Measurements from ENCODE around the gene SCN5A.

SCN5A gene

GRCh38 chr3:38541806-38542205, 107.7 kb downstream of the SCN5A start:
- peak; percentile 13 for DNase-seq (ENCODE audit: low read depth)

GRCh38 chr3:38538773-38539353, 110.6 kb downstream of the SCN5A start:
- no peak for DNase-seq (ENCODE audit: low read depth)

GRCh38 chr3:38536671-38537070, 112.8 kb downstream of the SCN5A start:
- no peak for DNase-seq (ENCODE audit: low read depth)

- DNase-seq (ENCODE audit: low read depth): no peak
Observed at GRCh38 chr3:38534604-38535003, 114.9 kb downstream of the SCN5A start.

- DNase-seq (ENCODE audit: low read depth): no peak
Observed at GRCh38 chr3:38534180-38534579, 115.3 kb downstream of the SCN5A start.

GRCh38 chr3:38533285-38533976, 116.1 kb downstream of the SCN5A start:
- DNase-seq (ENCODE audit: low read depth): no peak

- no peak for DNase-seq (ENCODE audit: low read depth)
Observed at GRCh38 chr3:38532529-38532928, 117.0 kb downstream of the SCN5A start.

- DNase-seq (ENCODE audit: low read depth): no peak
Observed at GRCh38 chr3:38528457-38528856, 121.0 kb downstream of the SCN5A start.

GRCh38 chr3:38526792-38527191, 122.7 kb downstream of the SCN5A start:
- no peak for DNase-seq (ENCODE audit: low read depth)

GRCh38 chr3:38524141-38524739, 125.2 kb downstream of the SCN5A start:
- no peak for DNase-seq (ENCODE audit: low read depth)

- no peak for DNase-seq (ENCODE audit: low read depth)
Observed at GRCh38 chr3:38522002-38522401, 127.5 kb downstream of the SCN5A start.

- DNase-seq (ENCODE audit: low read depth): peak; percentile 29
Observed at GRCh38 chr3:38521391-38521987, 128.0 kb downstream of the SCN5A start.

- DNase-seq (ENCODE audit: low read depth): no peak
Observed at GRCh38 chr3:38519651-38520050, 129.8 kb downstream of the SCN5A start.

GRCh38 chr3:38519000-38519399, 130.5 kb downstream of the SCN5A start:
- DNase-seq (ENCODE audit: low read depth): no peak

GRCh38 chr3:38516669-38517068, 132.8 kb downstream of the SCN5A start:
- DNase-seq (ENCODE audit: low read depth): no peak

- no peak for DNase-seq (ENCODE audit: low read depth)
Observed at GRCh38 chr3:38515367-38515766, 134.1 kb downstream of the SCN5A start.

- DNase-seq (ENCODE audit: low read depth): no peak
Observed at GRCh38 chr3:38511546-38511945, 137.9 kb downstream of the SCN5A start.

GRCh38 chr3:38510631-38511030, 138.9 kb downstream of the SCN5A start:
- no peak for DNase-seq (ENCODE audit: low read depth)

- DNase-seq (ENCODE audit: low read depth): no peak
Observed at GRCh38 chr3:38509732-38510131, 139.8 kb downstream of the SCN5A start.

- no peak for DNase-seq (ENCODE audit: low read depth)
Observed at GRCh38 chr3:38507120-38507519, 142.4 kb downstream of the SCN5A start.

GRCh38 chr3:38500688-38501417, 148.6 kb downstream of the SCN5A start:
- no peak for DNase-seq (ENCODE audit: low read depth)

Measured in stromal cell of bone marrow (primary cell).